HG03558 (cell line): ENCODE results near the gene CYP2E1.
"Not testable (repeated sequence)": the region's sequence is repeated elsewhere in the genome, so short reads cannot be mapped to it uniquely, and the experiment has no call there.

Experiments used
- ATAC-seq: cut with Tn5 transposase; IDR thresholded peaks from one replicate; pipeline ENCODE4 v1.9.1; 2021; ENCODE audit warnings: moderate number of reproducible peaks; ENCODE audit not compliant: unreplicated experiment; ENCODE audit errors: extremely low read depth

Gene CYP2E1

GRCh38 chr10:133527771-133528271, 658 bp downstream of the CYP2E1 start:
- ATAC-seq = no peak

GRCh38 chr10:133528296-133528844, 1.2 kb downstream of the CYP2E1 start:
- no peak for ATAC-seq

GRCh38 chr10:133528845-133529575, 1.8 kb downstream of the CYP2E1 start:
- no peak for ATAC-seq

- no peak for ATAC-seq
Observed at GRCh38 chr10:133529576-133529946, 2.4 kb downstream of the CYP2E1 start.

- no peak for ATAC-seq
Observed at GRCh38 chr10:133530506-133530905, 3.3 kb downstream of the CYP2E1 start.

GRCh38 chr10:133532871-133533270, 5.7 kb downstream of the CYP2E1 start:
- no peak for ATAC-seq

GRCh38 chr10:133534417-133534816, 7.3 kb downstream of the CYP2E1 start:
- no peak for ATAC-seq

- ATAC-seq = no peak
Observed at GRCh38 chr10:133536198-133536597, 9.0 kb downstream of the CYP2E1 start.

GRCh38 chr10:133537546-133538545, 10.7 kb downstream of the CYP2E1 start:
- no peak for ATAC-seq

- not testable (repeated sequence) for ATAC-seq
Observed at GRCh38 chr10:133541441-133541975, 14.3 kb downstream of the CYP2E1 start.

GRCh38 chr10:133544506-133544905, 17.3 kb downstream of the CYP2E1 start:
- ATAC-seq = no peak

- ATAC-seq = no peak
Observed at GRCh38 chr10:133554600-133554999, 27.4 kb downstream of the CYP2E1 start.

- ATAC-seq = no peak
Observed at GRCh38 chr10:133555521-133555920, 28.4 kb downstream of the CYP2E1 start.

- no peak for ATAC-seq
Observed at GRCh38 chr10:133557381-133557780, 30.2 kb downstream of the CYP2E1 start.

GRCh38 chr10:133559216-133559615, 32.1 kb downstream of the CYP2E1 start:
- ATAC-seq = no peak

- no peak for ATAC-seq
Observed at GRCh38 chr10:133564816-133565215, 37.7 kb downstream of the CYP2E1 start.

GRCh38 chr10:133565441-133566294, 38.5 kb downstream of the CYP2E1 start, which contains the start of gene SYCE1:
Gene SYCE1 (minus strand): TSS chr10:133565583. CDS start chr10:133565529, 54 bp downstream.
- ATAC-seq = no peak

GRCh38 chr10:133567119-133567518, 40.0 kb downstream of the CYP2E1 start:
- ATAC-seq = no peak

GRCh38 chr10:133567609-133568286, 40.6 kb downstream of the CYP2E1 start:
- no peak for ATAC-seq
